Neural cell (in vitro differentiated cells): ENCODE data around the gene RND3. TPM values are rescaled to one million over a fixed set of nuclear protein-coding genes. Genes with fewer than 3 reads are reported as not detected.

Source experiments
- H2AFZ ChIP-seq: fragments of 200-600, 300-800 bp; sonication (generic), shearing (Covaris generic); 2 replicates; pipeline ENCODE4 v1.6.0; 2014; ENCODE audit warnings: low read depth, mild to moderate bottlenecking, antibody characterized with exemption, low read length, moderate library complexity
- H3F3A ChIP-seq: fragments of 200-600 bp; shearing (Covaris generic); 2 replicates; pipeline ENCODE4 v1.6.1; 2016; ENCODE audit warnings: mild to moderate bottlenecking, moderate library complexity, mixed read lengths, antibody characterized with exemption, low read length; ENCODE audit not compliant: insufficient read depth, poor library complexity, severe bottlenecking
- H3K27ac ChIP-seq: fragments of 200-600, 300-800 bp; sonication (generic), shearing (Covaris generic); 2 replicates; pipeline ENCODE4 v1.5.1; 2014; ENCODE audit warnings: mild to moderate bottlenecking, low read length, moderate library complexity
- H3K27me3 ChIP-seq: fragments of 300-800, 200-600 bp; sonication (generic), shearing (Covaris generic); 2 replicates; pipeline ENCODE4 v1.6.0; 2014; ENCODE audit warnings: mild to moderate bottlenecking, low read depth, low read length, moderate library complexity; ENCODE audit not compliant: insufficient read depth
- H3K36me3 ChIP-seq: fragments of 300-800, 200-600 bp; sonication (generic), shearing (Covaris generic); 2 replicates; pipeline ENCODE4 v1.5.1; 2014; ENCODE audit warnings: mild to moderate bottlenecking, antibody characterized with exemption, low read length, moderate library complexity; ENCODE audit not compliant: insufficient read depth
- H3K4me2 ChIP-seq: fragments of 300-800, 200-600 bp; sonication (generic), shearing (Covaris generic); 2 replicates; pipeline ENCODE4 v1.6.0; 2014; ENCODE audit warnings: mild to moderate bottlenecking, low read length
- H3K4me3 ChIP-seq: fragments of 300-800, 200-600 bp; sonication (generic), shearing (Covaris generic); 2 replicates; pipeline ENCODE4 v1.5.1; 2014; ENCODE audit warnings: mild to moderate bottlenecking, low read length, moderate library complexity
- H3K79me2 ChIP-seq: fragments of 200-600 bp; shearing (Covaris generic); replicated peaks from 2 replicates; pipeline ENCODE4 v1.6.0; 2014; ENCODE audit warnings: mild to moderate bottlenecking, low read length, moderate library complexity; ENCODE audit not compliant: insufficient read depth
- H3K9ac ChIP-seq: fragments of 300-800, 200-600 bp; sonication (generic), shearing (Covaris generic); 2 replicates; pipeline ENCODE4 v1.6.1; 2016; ENCODE audit warnings: mild to moderate bottlenecking, low read length, mixed read lengths
- H3K9me2 ChIP-seq: fragments of 200-600 bp; shearing (Covaris generic); 2 replicates; pipeline ENCODE4 v1.6.1; 2016; ENCODE audit warnings: mild to moderate bottlenecking, low read length, mixed read lengths; ENCODE audit not compliant: insufficient read depth
- H3K9me3 ChIP-seq: fragments of 200-600, 300-800 bp; sonication (generic), shearing (Covaris generic); 2 replicates; pipeline ENCODE4 v1.6.1; 2016; ENCODE audit warnings: mild to moderate bottlenecking, mixed run types, low read length, moderate library complexity, mixed read lengths
- H4K20me1 ChIP-seq: fragments of 200-600 bp; shearing (Covaris generic); 2 replicates; pipeline ENCODE4 v1.6.1; 2016; ENCODE audit warnings: mild to moderate bottlenecking, mixed run types; ENCODE audit not compliant: insufficient read depth
- CTCF ChIP-seq: fragments of 450-650 bp; IDR thresholded peaks from 2 replicates; pipeline ENCODE4 v1.5.1; 2014; ENCODE audit warnings: antibody characterized with exemption, mild to moderate bottlenecking, moderate library complexity; ENCODE audit not compliant: poor library complexity, severe bottlenecking
- EP300 ChIP-seq: fragments of 450-650 bp; conservative IDR thresholded peaks from 2 replicates; pipeline ENCODE4 v1.6.1; 2014; ENCODE audit warnings: antibody characterized with exemption, mild to moderate bottlenecking, moderate library complexity; ENCODE audit not compliant: poor library complexity, severe bottlenecking
- EZH2 ChIP-seq: fragments of 200-600, 300-800 bp; shearing (Covaris generic), sonication (generic); IDR thresholded peaks from 2 replicates; pipeline ENCODE4 v1.6.1; 2014; ENCODE audit warnings: antibody characterized with exemption, low read length, borderline replicate concordance, mild to moderate bottlenecking; ENCODE audit not compliant: insufficient read depth, poor library complexity, severe bottlenecking
- MXI1 ChIP-seq: fragments of 450-650 bp; conservative IDR thresholded peaks from 2 replicates; pipeline ENCODE4 v1.6.1; 2014; ENCODE audit warnings: antibody characterized with exemption, mild to moderate bottlenecking; ENCODE audit not compliant: poor library complexity, severe bottlenecking
- POLR2AphosphoS5 ChIP-seq: IDR thresholded peaks from 2 replicates; pipeline ENCODE4 v1.6.1; 2012
- RAD21 ChIP-seq: fragments of 450-650 bp; conservative IDR thresholded peaks from 2 replicates; pipeline ENCODE4 v1.6.1; 2014; ENCODE audit warnings: antibody characterized with exemption, mild to moderate bottlenecking, moderate library complexity
- REST ChIP-seq: IDR thresholded peaks from 2 replicates; pipeline ENCODE4 v1.6.1; 2012; ENCODE audit warnings: borderline replicate concordance
- SMC3 ChIP-seq: fragments of 450-650 bp; conservative IDR thresholded peaks from 2 replicates; pipeline ENCODE4 v1.6.1; 2014; ENCODE audit warnings: antibody characterized with exemption, mild to moderate bottlenecking, moderate library complexity; ENCODE audit not compliant: poor library complexity
- TAF1 ChIP-seq: IDR thresholded peaks from 2 replicates; pipeline ENCODE4 v1.6.1; 2012; ENCODE audit warnings: low read depth
- polyA plus RNA-seq: library from polyadenylated mRNA; depleted of rRNA; stranded (reverse); fragments of >200 nt; gene quantifications from 2 replicates; pipeline ENCODE4 v1.2.3, GENCODE V29; 2014

RND3 gene
- polyA plus RNA-seq, 1 donor from 2014 or later: 143 TPM

GRCh38 chr2:150532879-150533278, 45.4 kb upstream of the RND3 start:
- no peak overlapping the region for H3K4me2 ChIP-seq

GRCh38 chr2:150532020-150532419, 44.6 kb upstream of the RND3 start:
- Histone ChIP-seq H3K4me2 (no peak overlapping the region), H3K79me2 (no peaks in the 10 kb centered on the region), H3K9me3 (no peaks in the 10 kb centered on the region), H3K27me3 (no peaks in the 10 kb centered on the region), H3K36me3 (no peaks in the 10 kb centered on the region), H4K20me1 (no peaks in the 10 kb centered on the region), H3K27ac (no peak overlapping the region), H3K9ac (no peak overlapping the region), H3K4me3 (no peak overlapping the region), H3K9me2 (no peaks in the 10 kb centered on the region), H3F3A (no peaks in the 10 kb centered on the region), H2AFZ (no peak overlapping the region)
- no peak for TF ChIP-seq EZH2
- no peak for TF ChIP-seq TAF1
- TF ChIP-seq MXI1: no peak
- TF ChIP-seq SMC3: no peak
- no peak for TF ChIP-seq RAD21
- no peak for TF ChIP-seq EP300
- TF ChIP-seq POLR2AphosphoS5: no peak
- no peak for TF ChIP-seq REST

More at GRCh38 chr2:150532879-150533278, 45.4 kb upstream of the RND3 start:
- no peak overlapping the region for H3K9ac ChIP-seq
- H3K79me2 ChIP-seq: no peaks in the 10 kb centered on the region
- no peaks in the 10 kb centered on the region for H3K9me3 ChIP-seq
- no peak overlapping the region for H3K27ac ChIP-seq
- no peaks in the 10 kb centered on the region for H3K36me3 ChIP-seq
- no peaks in the 10 kb centered on the region for H3K27me3 ChIP-seq
- no peaks in the 10 kb centered on the region for H3F3A ChIP-seq
- H4K20me1 ChIP-seq: no peaks in the 10 kb centered on the region
- no peak overlapping the region for H3K4me3 ChIP-seq
- TF ChIP-seq EZH2 (no peak), SMC3 (no peak), MXI1 (no peak), EP300 (no peak), TAF1 (no peak), CTCF (no peak), RAD21 (no peak), REST (no peak), POLR2AphosphoS5 (no peak)
- H2AFZ ChIP-seq: no peak overlapping the region
- no peaks in the 10 kb centered on the region for H3K9me2 ChIP-seq
